NCI-H1048 (cell line): ENCODE data around the gene FAM200A.
"Not testable (repeated sequence)": the region's sequence is repeated elsewhere in the genome, so short reads cannot be mapped to it uniquely, and the experiment has no call there.

Source experiments
- DNase-seq: peaks from one replicate; lab custom pipeline; 2025; lab: John Stamatoyannopoulos, UW

The FAM200A gene

GRCh38 chr7:99551767-99552463 lies at the start of gene FAM200A:
Gene FAM200A, minus strand, starts transcription at chr7:99552114. Its CDS starts 3,707 bp downstream, at chr7:99548407.
- DNase-seq: peak; percentile 77

DNA sequence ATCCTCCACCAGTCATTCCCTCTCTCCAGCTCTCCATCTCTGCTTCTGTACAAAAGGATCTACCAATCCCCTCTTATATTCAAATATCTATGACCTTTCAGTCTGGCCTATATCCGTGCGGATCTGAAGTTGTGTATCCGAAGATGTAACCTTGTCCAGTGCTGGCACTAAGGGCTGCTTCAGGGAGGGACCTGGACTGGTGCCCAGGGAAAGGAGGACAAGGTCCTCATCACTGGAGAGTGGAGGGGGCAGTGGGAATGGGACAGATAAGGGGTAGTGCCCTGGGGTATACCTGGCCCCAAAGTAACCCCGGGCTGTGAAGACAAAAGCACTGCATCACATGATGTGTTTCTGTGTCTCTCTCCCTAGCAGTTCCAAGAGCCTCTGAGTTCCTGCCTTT lies 47.9 kb upstream of the FAM200A start:
- DNase-seq: no peak

- no peak for DNase-seq
Measured at GRCh38 chr7:99597762-99598501, 46.0 kb upstream of the FAM200A start, which contains the start of gene TMEM225B. Gene TMEM225B, plus strand, starts transcription at chr7:99598267. Its CDS starts 6,122 bp downstream, at chr7:99604389.

GRCh38 chr7:99596408-99596955 lies 44.6 kb upstream of the FAM200A start:
- DNase-seq: no peak

GRCh38 chr7:99594948-99595745 lies 43.2 kb upstream of the FAM200A start:
- DNase-seq: no peak

DNA sequence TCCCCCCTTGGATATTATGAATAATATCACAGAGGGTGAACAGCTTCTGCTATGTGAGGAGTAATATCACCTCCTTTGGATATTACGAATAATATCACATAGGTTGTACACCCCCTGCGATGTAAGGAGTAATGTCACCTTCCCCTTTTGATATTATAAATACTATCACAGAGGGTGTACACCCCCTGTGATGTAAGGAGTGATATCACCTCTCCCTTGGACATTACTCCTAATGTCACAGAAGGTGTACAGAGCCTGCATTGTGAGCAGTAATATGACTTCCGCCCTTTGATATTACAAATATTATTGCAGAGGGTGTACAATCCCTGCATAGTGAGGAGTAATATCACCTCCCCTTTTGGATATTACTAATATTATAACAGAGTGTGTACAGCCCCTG lies 37.0 kb upstream of the FAM200A start:
- DNase-seq: no peak

DNA sequence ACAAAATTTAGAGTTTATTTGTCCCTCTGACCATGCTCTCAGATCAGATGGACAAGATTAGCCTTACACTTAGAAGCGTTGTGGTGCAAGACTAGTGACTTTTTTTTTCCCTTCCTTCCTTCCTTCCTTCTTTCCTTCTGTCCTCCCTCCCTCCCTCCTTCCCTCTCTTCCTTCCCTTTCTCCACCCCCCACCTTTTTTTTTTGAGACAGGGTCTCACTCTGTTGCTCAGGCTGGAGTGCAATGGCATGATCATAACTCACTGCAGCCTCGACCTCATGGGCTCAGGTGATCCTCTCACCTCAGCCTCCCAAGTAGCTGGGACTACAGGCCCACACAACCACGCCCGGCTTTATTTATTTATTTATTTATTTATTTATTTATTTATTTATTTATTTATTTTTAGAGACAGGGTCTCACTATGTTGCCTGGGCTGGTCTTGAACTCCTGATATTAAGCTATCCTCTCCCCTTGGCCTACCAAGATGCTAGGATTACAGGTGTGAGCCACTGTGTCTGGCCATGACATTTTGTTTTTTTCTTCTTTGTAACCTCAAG lies 28.9 kb upstream of the FAM200A start:
- not testable (repeated sequence) for DNase-seq

DNA sequence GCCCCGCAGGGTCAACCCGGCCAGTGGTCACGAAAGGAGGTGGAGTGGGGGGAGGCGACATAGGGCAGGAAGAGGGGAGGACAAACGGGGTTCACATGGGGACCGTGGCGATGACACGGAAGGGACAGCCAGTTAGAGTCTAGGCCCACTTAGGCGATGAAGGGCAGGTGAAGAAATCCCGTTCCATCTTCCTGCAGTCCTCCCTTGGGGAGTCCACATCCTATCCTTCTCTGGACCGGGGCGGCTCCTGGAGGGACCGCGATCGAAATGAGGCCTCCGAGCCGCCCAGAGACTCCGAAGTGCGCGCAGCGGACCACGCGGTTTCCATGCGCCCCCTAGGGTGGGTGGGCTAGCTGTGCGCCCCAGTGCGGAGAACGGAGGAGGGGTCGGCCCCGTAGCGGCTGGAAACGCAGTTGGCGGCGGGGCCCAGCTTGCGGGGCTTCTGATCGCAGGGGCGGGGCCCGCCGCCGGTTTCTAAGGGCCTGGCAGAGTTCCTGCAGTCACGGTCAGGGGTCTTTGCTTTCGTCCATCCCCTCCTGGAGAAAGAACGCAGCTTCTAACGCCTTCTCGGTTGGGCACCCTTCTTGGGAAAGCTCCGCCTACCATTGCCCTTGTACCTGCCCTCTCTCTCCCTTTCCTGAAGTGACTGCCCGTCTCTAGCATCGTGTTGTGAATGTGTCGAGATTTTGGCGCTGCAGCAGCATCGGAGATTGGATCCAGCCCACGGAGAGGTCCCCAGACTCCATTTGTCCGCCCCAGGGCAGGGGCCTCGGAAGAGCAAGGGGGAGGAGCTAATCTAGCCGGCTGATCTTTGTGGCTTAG lies 28.3 kb upstream of the FAM200A start:
- DNase-seq: no peak

GRCh38 chr7:99579281-99579955 lies 27.5 kb upstream of the FAM200A start:
- DNase-seq: no peak

GRCh38 chr7:99576251-99576650 lies 24.3 kb upstream of the FAM200A start:
- DNase-seq: no peak

DNA sequence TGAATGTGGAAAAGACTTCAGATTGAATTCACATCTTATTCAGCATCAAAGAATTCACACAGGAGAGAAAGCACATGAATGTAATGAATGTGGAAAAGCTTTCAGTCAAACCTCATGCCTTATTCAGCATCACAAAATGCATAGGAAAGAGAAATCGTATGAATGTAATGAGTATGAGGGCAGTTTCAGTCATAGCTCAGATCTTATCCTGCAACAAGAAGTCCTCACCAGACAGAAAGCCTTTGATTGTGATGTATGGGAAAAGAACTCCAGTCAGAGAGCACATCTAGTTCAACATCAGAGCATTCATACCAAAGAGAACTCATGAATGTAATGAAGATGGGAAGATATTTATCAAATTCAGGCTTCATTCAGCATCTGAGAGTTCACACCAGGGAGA lies 21.3 kb upstream of the FAM200A start:
- DNase-seq: no peak

DNA sequence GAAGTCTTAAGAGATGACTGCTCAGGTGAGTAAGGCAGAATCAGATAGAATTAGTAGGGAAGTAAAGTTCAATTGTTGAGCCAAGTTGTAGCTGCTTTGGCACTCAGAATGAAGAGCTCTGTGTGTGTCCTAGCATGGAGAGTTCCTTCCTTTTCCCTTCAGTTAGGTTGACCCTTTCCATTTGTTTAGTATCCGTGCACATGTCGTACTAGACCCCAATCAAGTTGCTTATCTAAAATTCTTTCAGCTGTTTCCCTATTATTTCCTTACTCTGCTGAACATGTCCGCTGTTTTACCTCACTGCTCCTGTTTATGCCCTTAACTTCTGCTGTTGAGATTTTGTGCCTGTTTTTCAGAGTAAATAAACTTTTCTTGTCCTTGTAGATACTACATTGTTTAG lies 19.9 kb upstream of the FAM200A start:
- DNase-seq: no peak

- DNase-seq: not testable (repeated sequence)
Measured at GRCh38 chr7:99568770-99569169, 16.9 kb upstream of the FAM200A start.

DNA sequence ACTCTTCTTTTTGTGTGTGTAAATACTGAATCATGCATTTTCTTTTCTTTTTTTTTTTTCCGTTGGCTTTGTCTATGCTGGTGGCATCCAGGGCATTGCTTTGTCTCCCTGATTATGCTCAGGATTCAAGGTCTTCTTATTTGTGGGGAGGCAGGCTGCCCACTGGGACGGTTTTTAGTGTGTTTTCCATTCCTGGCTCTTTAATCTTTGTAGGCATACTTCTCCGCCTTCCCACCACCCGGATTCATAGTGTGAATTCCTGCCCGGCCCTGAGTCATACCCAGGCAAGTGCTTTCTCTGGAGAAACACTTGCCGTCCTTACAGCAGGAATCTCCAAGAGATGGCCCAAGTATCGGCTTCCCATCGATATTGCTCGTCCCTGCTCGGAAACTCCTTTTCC lies 11.7 kb upstream of the FAM200A start:
- DNase-seq: no peak

- no peak for DNase-seq
Measured at GRCh38 chr7:99562832-99563231, 10.9 kb upstream of the FAM200A start.

GRCh38 chr7:99562114-99562784 lies 10.3 kb upstream of the FAM200A start:
- DNase-seq: no peak

GRCh38 chr7:99561737-99562051 lies 9.8 kb upstream of the FAM200A start:
- DNase-seq: no peak

- no peak for DNase-seq
Measured at GRCh38 chr7:99560834-99561736, 9.2 kb upstream of the FAM200A start.
